ENCODE data around the gene RNU6-8. TPM values are rescaled to one million over a fixed set of nuclear protein-coding genes. Genes with fewer than 3 reads are reported as not detected.
A peak's percentile ranks its signal among the peaks of the same experiment; 100 is the strongest.

Gene RNU6-8
- total RNA-seq, 1 experiment from 2014 or later = not detected

DNA sequence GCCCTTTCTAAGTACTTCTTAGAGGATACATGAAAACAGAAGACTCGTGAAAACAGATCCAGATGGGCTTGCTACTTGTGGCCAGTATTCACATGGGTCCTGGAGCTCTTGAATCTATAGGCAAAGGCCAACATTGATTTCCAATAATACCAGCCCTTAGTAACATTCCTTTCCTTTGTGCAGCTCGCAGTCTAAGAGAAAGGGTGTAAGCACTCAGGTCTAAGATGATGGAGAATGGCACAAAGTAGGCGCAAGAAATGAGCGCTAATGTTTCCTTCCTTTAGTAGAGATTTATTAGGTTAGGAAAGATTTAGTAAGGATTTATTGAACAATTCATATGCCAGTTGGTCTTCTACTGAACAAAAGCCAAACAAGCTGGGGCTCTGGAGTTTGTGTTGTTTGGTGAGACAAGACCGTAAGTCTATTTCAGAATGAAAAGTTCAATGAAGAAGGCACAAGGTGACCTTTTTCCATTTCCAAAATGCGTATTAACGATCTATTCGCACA lies 525 bp downstream of the RNU6-8 start (continued):
- no peak for TF ChIP-seq ZNF425 (CRISPR knock-in tag; conservative IDR thresholded peaks at IDR 0.05)
- TF ChIP-seq ZNF396 (CRISPR knock-in tag; IDR thresholded peaks at IDR 0.05; ENCODE audit: borderline replicate concordance) = no peak
- no peak for TF ChIP-seq E2F5 (CRISPR knock-in tag; IDR thresholded peaks at IDR 0.05)
- no peak for TF ChIP-seq FOXK1 (CRISPR knock-in tag; IDR thresholded peaks at IDR 0.05)
- no peak for TF ChIP-seq IRF2 (CRISPR knock-in tag; IDR thresholded peaks at IDR 0.05; ENCODE audit: borderline replicate concordance, low read depth)
- no peak for TF ChIP-seq NR3C1 (CRISPR knock-in tag; conservative IDR thresholded peaks at IDR 0.05; ENCODE audit: low read depth)
- no peak for TF ChIP-seq CTCF (IDR thresholded peaks at IDR 0.05)

DNA sequence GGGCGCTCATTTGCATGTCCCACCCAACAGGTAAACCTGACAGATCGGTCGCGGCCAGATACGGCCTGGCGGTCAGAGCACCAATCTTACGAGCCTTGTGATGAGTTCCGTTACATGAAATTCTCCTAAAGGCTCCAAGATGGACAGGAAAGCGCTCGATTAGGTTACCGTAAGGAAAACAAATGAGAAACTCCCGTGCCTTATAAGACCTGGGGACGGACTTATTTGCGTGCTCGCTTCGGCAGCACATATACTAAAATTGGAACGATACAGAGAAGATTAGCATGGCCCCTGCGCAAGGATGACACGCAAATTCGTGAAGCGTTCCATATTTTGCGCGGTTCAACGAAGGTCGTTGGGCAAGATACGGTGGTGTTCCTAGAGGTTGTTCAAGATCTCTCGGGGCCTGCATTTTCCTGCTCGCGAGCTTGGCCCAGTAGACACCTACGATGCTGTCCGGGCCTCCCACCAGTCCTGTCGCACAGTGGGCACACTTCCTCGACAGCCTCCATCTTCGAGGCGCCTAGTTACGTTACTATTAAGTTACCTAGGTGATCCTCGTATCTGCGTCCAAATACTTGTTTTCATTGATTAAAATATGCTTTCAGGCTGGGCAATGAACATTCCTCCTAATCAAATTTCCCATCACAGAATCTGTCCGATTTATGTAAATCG lies 1.1 kb downstream of the RNU6-8 start, which contains the start of gene RNU6-7:
Gene RNU6-7, plus strand, starts transcription at position 230 of the 675 bp plus-strand sequence.
- H3K4me1 Mint-ChIP-seq = peaks cover 20% of the 10 kb centered on the region
- H3K27me3 Mint-ChIP-seq (ENCODE audit: low read depth) = peaks cover 15% of the 10 kb centered on the region
- H3K9me3 Mint-ChIP-seq = no peaks in the 10 kb centered on the region
- peak within 1 kb of the TSS; percentile 100 for H3K27ac Mint-ChIP-seq
- DNase-seq (ENCODE audit: low spot score) (peak; percentile 30), ATAC-seq (no peak; the same call in 1 of the 2 replicates)
- CTCF ChIA-PET = no interaction called here
- H3K36me3 Mint-ChIP-seq = no peaks in the 10 kb centered on the region
- peak within 1 kb of the TSS; percentile 94 for H3K4me3 Mint-ChIP-seq
- POLR2A ChIA-PET = interaction anchor here (2.3 kb wide), 1 partner anchor 125 kb away, joined by 11 read pairs; the partner anchor contains the start of gene ARHGAP5
- TF ChIP-seq E2F5 (CRISPR knock-in tag; IDR thresholded peaks at IDR 0.05) (0 out of 2 replicates have a peak, but pooled peaks have one; percentile 24), ATF3 (CRISPR knock-in tag; conservative IDR thresholded peaks at IDR 0.05) (no peak), IRF1 (CRISPR knock-in tag; IDR thresholded peaks at IDR 0.05) (no peak), ERG (CRISPR knock-in tag; IDR thresholded peaks at IDR 0.05) (no peak), JAZF1 (CRISPR knock-in tag; IDR thresholded peaks at IDR 0.05) (no peak), ZNF317 (CRISPR knock-in tag; IDR thresholded peaks at IDR 0.05; ENCODE audit: borderline replicate concordance, low read depth) (no peak), HMGXB4 (CRISPR knock-in tag; IDR thresholded peaks at IDR 0.05) (peak; percentile 45; the same call in 1 of the 2 replicates), SOX15 (CRISPR knock-in tag; IDR thresholded peaks at IDR 0.05) (no peak), EMX1 (CRISPR knock-in tag; IDR thresholded peaks at IDR 0.05) (no peak), CREM (CRISPR knock-in tag; IDR thresholded peaks at IDR 0.05) (0 out of 2 replicates have a peak, but pooled peaks have one; percentile 31), TEAD1 (CRISPR knock-in tag; IDR thresholded peaks at IDR 0.05) (no peak)
- TF ChIP-seq, protein P1, sequence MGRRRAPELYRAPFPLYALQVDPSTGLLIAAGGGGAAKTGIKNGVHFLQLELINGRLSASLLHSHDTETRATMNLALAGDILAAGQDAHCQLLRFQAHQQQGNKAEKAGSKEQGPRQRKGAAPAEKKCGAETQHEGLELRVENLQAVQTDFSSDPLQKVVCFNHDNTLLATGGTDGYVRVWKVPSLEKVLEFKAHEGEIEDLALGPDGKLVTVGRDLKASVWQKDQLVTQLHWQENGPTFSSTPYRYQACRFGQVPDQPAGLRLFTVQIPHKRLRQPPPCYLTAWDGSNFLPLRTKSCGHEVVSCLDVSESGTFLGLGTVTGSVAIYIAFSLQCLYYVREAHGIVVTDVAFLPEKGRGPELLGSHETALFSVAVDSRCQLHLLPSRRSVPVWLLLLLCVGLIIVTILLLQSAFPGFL (CRISPR knock-in tag; IDR thresholded peaks at IDR 0.05; ENCODE audit: borderline replicate concordance) = 0 out of 2 replicates have a peak, but pooled peaks have one; percentile 65
- TF ChIP-seq, protein P2, sequence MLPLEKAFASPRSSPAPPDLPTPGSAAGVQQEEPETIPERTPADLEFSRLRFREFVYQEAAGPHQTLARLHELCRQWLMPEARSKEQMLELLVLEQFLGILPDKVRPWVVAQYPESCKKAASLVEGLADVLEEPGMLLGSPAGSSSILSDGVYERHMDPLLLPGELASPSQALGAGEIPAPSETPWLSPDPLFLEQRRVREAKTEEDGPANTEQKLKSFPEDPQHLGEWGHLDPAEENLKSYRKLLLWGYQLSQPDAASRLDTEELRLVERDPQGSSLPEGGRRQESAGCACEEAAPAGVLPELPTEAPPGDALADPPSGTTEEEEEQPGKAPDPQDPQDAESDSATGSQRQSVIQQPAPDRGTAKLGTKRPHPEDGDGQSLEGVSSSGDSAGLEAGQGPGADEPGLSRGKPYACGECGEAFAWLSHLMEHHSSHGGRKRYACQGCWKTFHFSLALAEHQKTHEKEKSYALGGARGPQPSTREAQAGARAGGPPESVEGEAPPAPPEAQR (CRISPR knock-in tag; IDR thresholded peaks at IDR 0.05) = no peak

Measured in WTC11 (cell line).